ENCODE data around the gene ACADSB. TPM values are rescaled to one million over a fixed set of nuclear protein-coding genes. Genes with fewer than 3 reads are reported as not detected.

ACADSB gene
- total and polyA plus RNA-seq, 2 experiments from 2014 or later: 3.7 to 6.5 TPM

DNA sequence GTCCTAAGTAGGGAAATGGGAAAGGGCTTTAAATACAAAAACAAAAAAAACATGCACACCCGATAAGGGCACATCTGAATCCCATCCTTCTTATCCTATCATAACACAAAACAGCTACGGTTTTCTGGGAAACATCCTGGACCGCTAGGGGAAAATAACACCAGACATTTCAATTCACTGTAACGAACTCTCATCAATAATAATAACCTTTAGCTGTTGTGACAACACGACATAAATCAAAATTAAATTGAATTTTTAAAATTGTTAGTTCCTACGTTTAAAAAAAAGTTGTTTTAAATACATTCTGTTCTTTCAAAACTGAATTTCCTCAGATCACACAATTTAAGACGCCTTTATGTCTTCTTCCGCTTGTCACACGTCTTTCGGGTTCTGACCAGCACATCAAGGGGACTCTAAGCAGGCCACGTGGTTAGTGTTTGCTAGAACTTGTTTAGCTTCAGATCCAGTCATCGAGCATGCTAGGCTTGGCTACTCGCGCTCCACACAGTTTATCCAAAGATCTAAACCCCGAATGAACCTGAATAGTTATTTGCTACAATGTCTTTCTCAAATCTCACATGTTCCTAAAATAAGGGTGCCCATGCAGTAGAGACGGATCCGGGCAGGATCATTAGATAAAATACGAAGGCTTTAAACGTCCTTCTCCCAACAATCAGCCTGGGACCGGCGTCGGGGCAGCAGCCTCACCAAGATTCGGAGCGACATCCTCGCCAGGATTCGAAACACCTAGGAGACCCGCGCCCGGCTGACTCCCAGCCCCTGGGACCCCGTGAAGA lies 1.1 kb upstream of the ACADSB start (continued):
- TF ChIP-seq, protein P1, sequence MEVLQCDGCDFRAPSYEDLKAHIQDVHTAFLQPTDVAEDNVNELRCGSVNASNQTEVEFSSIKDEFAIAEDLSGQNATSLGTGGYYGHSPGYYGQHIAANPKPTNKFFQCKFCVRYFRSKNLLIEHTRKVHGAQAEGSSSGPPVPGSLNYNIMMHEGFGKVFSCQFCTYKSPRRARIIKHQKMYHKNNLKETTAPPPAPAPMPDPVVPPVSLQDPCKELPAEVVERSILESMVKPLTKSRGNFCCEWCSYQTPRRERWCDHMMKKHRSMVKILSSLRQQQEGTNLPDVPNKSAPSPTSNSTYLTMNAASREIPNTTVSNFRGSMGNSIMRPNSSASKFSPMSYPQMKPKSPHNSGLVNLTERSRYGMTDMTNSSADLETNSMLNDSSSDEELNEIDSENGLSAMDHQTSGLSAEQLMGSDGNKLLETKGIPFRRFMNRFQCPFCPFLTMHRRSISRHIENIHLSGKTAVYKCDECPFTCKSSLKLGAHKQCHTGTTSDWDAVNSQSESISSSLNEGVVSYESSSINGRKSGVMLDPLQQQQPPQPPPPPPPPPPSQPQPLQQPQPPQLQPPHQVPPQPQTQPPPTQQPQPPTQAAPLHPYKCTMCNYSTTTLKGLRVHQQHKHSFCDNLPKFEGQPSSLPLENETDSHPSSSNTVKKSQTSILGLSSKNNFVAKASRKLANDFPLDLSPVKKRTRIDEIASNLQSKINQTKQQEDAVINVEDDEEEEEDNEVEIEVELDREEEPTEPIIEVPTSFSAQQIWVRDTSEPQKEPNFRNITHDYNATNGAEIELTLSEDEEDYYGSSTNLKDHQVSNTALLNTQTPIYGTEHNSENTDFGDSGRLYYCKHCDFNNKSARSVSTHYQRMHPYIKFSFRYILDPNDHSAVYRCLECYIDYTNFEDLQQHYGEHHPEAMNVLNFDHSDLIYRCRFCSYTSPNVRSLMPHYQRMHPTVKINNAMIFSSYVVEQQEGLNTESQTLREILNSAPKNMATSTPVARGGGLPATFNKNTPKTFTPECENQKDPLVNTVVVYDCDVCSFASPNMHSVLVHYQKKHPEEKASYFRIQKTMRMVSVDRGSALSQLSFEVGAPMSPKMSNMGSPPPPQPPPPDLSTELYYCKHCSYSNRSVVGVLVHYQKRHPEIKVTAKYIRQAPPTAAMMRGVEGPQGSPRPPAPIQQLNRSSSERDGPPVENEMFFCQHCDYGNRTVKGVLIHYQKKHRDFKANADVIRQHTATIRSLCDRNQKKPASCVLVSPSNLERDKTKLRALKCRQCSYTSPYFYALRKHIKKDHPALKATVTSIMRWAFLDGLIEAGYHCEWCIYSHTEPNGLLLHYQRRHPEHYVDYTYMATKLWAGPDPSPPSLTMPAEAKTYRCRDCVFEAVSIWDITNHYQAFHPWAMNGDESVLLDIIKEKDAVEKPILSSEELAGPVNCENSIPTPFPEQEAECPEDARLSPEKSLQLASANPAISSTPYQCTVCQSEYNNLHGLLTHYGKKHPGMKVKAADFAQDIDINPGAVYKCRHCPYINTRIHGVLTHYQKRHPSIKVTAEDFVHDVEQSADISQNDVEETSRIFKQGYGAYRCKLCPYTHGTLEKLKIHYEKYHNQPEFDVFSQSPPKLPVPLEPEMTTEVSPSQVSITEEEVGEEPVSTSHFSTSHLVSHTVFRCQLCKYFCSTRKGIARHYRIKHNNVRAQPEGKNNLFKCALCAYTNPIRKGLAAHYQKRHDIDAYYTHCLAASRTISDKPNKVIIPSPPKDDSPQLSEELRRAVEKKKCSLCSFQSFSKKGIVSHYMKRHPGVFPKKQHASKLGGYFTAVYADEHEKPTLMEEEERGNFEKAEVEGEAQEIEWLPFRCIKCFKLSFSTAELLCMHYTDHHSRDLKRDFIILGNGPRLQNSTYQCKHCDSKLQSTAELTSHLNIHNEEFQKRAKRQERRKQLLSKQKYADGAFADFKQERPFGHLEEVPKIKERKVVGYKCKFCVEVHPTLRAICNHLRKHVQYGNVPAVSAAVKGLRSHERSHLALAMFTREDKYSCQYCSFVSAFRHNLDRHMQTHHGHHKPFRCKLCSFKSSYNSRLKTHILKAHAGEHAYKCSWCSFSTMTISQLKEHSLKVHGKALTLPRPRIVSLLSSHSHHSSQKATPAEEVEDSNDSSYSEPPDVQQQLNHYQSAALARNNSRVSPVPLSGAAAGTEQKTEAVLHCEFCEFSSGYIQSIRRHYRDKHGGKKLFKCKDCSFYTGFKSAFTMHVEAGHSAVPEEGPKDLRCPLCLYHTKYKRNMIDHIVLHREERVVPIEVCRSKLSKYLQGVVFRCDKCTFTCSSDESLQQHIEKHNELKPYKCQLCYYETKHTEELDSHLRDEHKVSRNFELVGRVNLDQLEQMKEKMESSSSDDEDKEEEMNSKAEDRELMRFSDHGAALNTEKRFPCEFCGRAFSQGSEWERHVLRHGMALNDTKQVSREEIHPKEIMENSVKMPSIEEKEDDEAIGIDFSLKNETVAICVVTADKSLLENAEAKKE (CRISPR knock-in tag; IDR thresholded peaks at IDR 0.05): no peak
- no peak for TF ChIP-seq NANOG (IDR thresholded peaks at IDR 0.05; ENCODE audit: borderline replicate concordance)

DNA sequence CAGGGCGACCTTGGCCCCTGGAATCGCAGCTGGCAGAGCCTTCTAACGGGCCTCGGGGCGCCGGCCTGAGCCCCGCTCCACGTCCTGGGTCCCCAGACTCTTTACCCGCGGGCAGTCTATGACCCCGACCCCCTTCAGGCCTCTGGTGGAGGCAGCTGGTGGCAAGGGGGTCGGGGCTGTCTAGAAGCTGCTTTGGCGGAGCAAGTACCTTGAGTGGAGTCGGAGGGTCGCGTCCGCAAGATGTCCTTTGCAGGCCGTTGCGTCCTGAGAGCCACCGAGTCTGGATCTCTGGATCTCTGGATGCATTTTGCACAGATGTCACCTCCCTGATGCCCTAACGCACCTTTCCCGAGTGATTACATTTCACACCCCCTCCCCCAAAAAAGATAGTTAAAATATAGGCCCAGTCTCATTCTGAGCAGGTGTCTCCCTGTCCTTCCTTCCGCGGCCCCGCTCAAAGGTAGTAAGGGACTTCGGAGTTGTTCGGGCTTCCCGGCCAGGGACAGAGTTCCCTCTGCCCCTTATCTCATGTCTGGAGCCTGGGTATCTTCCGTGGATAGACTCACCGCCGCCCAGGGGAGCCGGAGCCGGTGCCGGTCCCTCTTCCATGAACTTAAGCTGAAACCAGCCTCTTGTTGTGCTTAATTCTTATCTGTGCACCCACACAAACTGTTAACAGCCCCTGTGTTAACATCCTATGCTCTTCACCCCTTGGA lies 457 bp downstream of the ACADSB start:
- H3K27ac Mint-ChIP-seq: no peak overlapping the region
- H3K4me1 Mint-ChIP-seq: peaks cover 29% of the 10 kb centered on the region
- peak overlapping the region; percentile 98 for H3K4me3 ChIP-seq
- H4K20me1 ChIP-seq (replicated peaks; ENCODE audit: insufficient read depth): no peaks in the 10 kb centered on the region; the same call in 1 of the 2 replicates
- peaks cover 44% of the 10 kb centered on the region for H3K79me2 ChIP-seq (replicated peaks; ENCODE audit: insufficient read depth)
- H3K9me3 Mint-ChIP-seq: no peaks in the 10 kb centered on the region; the same call in 2 of the 3 replicates
- peaks cover 29% of the 10 kb centered on the region for H3K36me3 Mint-ChIP-seq (ENCODE audit: low read depth)
- DNase-seq (ENCODE audit: low spot score) (peak; percentile 34), ATAC-seq (peak; percentile 55)
- peaks cover 33% of the 10 kb centered on the region for H3K27me3 Mint-ChIP-seq (ENCODE audit: insufficient read depth, low read depth, poor library complexity)
- H3K36me3 ChIP-seq (ENCODE audit: insufficient read depth): no peaks in the 10 kb centered on the region
- H3K4me3 Mint-ChIP-seq: peak overlapping the region; percentile 96
- H2AFZ ChIP-seq: peak overlapping the region; percentile 89; the same call in 1 of the 2 replicates
- no peaks in the 10 kb centered on the region for H3K9me2 ChIP-seq (ENCODE audit: insufficient read depth)
- peaks cover 26% of the 10 kb centered on the region for H3K27me3 ChIP-seq (ENCODE audit: insufficient read depth)
- H3K4me1 ChIP-seq (ENCODE audit: insufficient read depth): peaks cover 13% of the 10 kb centered on the region
- H3F3A ChIP-seq (replicated peaks; ENCODE audit: low read depth): no peaks in the 10 kb centered on the region
- peak overlapping the region; percentile 96 for H3K4me2 ChIP-seq
- H3K27ac ChIP-seq (ENCODE audit: low read depth): no peak overlapping the region
- TF ChIP-seq, protein P2, sequence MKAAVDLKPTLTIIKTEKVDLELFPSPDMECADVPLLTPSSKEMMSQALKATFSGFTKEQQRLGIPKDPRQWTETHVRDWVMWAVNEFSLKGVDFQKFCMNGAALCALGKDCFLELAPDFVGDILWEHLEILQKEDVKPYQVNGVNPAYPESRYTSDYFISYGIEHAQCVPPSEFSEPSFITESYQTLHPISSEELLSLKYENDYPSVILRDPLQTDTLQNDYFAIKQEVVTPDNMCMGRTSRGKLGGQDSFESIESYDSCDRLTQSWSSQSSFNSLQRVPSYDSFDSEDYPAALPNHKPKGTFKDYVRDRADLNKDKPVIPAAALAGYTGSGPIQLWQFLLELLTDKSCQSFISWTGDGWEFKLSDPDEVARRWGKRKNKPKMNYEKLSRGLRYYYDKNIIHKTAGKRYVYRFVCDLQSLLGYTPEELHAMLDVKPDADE (IDR thresholded peaks at IDR 0.05): no peak
- TF ChIP-seq ZNF331 (CRISPR knock-in tag; IDR thresholded peaks at IDR 0.05; ENCODE audit: low read depth): no peak
- no peak for TF ChIP-seq EZH2 (IDR thresholded peaks at IDR 0.05; ENCODE audit: low read depth, unreplicated experiment)
- TF ChIP-seq, protein P3, sequence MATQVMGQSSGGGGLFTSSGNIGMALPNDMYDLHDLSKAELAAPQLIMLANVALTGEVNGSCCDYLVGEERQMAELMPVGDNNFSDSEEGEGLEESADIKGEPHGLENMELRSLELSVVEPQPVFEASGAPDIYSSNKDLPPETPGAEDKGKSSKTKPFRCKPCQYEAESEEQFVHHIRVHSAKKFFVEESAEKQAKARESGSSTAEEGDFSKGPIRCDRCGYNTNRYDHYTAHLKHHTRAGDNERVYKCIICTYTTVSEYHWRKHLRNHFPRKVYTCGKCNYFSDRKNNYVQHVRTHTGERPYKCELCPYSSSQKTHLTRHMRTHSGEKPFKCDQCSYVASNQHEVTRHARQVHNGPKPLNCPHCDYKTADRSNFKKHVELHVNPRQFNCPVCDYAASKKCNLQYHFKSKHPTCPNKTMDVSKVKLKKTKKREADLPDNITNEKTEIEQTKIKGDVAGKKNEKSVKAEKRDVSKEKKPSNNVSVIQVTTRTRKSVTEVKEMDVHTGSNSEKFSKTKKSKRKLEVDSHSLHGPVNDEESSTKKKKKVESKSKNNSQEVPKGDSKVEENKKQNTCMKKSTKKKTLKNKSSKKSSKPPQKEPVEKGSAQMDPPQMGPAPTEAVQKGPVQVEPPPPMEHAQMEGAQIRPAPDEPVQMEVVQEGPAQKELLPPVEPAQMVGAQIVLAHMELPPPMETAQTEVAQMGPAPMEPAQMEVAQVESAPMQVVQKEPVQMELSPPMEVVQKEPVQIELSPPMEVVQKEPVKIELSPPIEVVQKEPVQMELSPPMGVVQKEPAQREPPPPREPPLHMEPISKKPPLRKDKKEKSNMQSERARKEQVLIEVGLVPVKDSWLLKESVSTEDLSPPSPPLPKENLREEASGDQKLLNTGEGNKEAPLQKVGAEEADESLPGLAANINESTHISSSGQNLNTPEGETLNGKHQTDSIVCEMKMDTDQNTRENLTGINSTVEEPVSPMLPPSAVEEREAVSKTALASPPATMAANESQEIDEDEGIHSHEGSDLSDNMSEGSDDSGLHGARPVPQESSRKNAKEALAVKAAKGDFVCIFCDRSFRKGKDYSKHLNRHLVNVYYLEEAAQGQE (IDR thresholded peaks at IDR 0.05; ENCODE audit: unreplicated experiment): no peak
- no peak for TF ChIP-seq POLR2AphosphoS5 (IDR thresholded peaks at IDR 0.05; ENCODE audit: low read depth)
- TF ChIP-seq, protein P4, sequence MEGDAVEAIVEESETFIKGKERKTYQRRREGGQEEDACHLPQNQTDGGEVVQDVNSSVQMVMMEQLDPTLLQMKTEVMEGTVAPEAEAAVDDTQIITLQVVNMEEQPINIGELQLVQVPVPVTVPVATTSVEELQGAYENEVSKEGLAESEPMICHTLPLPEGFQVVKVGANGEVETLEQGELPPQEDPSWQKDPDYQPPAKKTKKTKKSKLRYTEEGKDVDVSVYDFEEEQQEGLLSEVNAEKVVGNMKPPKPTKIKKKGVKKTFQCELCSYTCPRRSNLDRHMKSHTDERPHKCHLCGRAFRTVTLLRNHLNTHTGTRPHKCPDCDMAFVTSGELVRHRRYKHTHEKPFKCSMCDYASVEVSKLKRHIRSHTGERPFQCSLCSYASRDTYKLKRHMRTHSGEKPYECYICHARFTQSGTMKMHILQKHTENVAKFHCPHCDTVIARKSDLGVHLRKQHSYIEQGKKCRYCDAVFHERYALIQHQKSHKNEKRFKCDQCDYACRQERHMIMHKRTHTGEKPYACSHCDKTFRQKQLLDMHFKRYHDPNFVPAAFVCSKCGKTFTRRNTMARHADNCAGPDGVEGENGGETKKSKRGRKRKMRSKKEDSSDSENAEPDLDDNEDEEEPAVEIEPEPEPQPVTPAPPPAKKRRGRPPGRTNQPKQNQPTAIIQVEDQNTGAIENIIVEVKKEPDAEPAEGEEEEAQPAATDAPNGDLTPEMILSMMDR (conservative IDR thresholded peaks at IDR 0.05; ENCODE audit: low read depth in 2 of 2): no peak
- TF ChIP-seq STAT1 (IDR thresholded peaks at IDR 0.05; ENCODE audit: unreplicated experiment): no peak
- no peak for TF ChIP-seq CREB1 (CRISPR knock-in tag; IDR thresholded peaks at IDR 0.05; ENCODE audit: low read depth)
